Measurements from ENCODE around the gene TMEM14C. TPM values are rescaled to one million over a fixed set of nuclear protein-coding genes. Genes with fewer than 3 reads are reported as not detected.

The TMEM14C gene
- total RNA-seq, 1 experiment from 2014 or later: 84.7 TPM

GRCh38 chr6:10759884-10760329 lies 37.0 kb downstream of the TMEM14C start:
- Histone ChIP-seq H3K4me3 (replicated peaks in 1 of 2; ENCODE audit: low read depth in 1 of 2, low read length in 2 of 2) (peak overlapping the region in 1 of 2 experiments; percentile 36; a peak in 2 of 4 replicates), H3K4me2 (ENCODE audit: low read length) (peak overlapping the region; percentile 60), H3K27ac (ENCODE audit: low read depth, low read length) (peak overlapping the region; percentile 49), H3K9me3 (ENCODE audit: control insufficient read depth in 1 of 2, insufficient read depth in 1 of 2, low read depth in 1 of 2, low read length in 2 of 2) (no peaks in the 10 kb centered on the region), H3K36me3 (ENCODE audit: control insufficient read depth in 1 of 2, insufficient read depth in 2 of 2, low read length in 2 of 2) (peaks cover 7 to 13% of the 10 kb centered on the region in 2 experiments; a peak in 2 of 4 replicates), H2AFZ (ENCODE audit: low read depth, low read length, poor library complexity, severe bottlenecking) (no peak overlapping the region), H3K4me1 (ENCODE audit: control insufficient read depth in 1 of 2, insufficient read depth in 2 of 2, low read length in 2 of 2) (peaks cover 25 to 46% of the 10 kb centered on the region in 2 experiments), H4K20me1 (ENCODE audit: insufficient read depth) (peaks cover 9% of the 10 kb centered on the region; the same call in 1 of the 2 replicates), H3K9me2 (ENCODE audit: insufficient read depth) (no peaks in the 10 kb centered on the region), H3K79me2 (ENCODE audit: insufficient read depth, low read length) (peaks cover 28% of the 10 kb centered on the region), H3K27me3 (ENCODE audit: insufficient read depth, low read length) (no peaks in the 10 kb centered on the region), H3K9ac (ENCODE audit: low read length) (peak overlapping the region; percentile 37)
- BruUV-seq (replicated peaks): no TSS peak
- ATAC-seq (peak; percentile 85), DNase-seq (ENCODE audit: low read depth, low spot score) (peak; percentile 78)
- TF ChIP-seq CEBPB (IDR thresholded peaks at IDR 0.05; ENCODE audit: low read depth): peak; percentile 63
- no peak for TF ChIP-seq RAD21 (IDR thresholded peaks at IDR 0.05; ENCODE audit: low read depth)
- no peak for TF ChIP-seq POLR2A (IDR thresholded peaks at IDR 0.05; ENCODE audit: borderline replicate concordance, extremely low read depth, insufficient read depth, insufficient read length)
- TF ChIP-seq ZNF274 (IDR thresholded peaks at IDR 0.05; ENCODE audit: low read depth, low read length): no peak
- peak; percentile 89 for TF ChIP-seq JUND (IDR thresholded peaks at IDR 0.05)
- peak; percentile 74 for TF ChIP-seq SIN3A (IDR thresholded peaks at IDR 0.05; ENCODE audit: low read depth)
- TF ChIP-seq EZH2phosphoT487 (IDR thresholded peaks at IDR 0.05; ENCODE audit: borderline replicate concordance): no peak
- TF ChIP-seq CBX3 (IDR thresholded peaks at IDR 0.05; ENCODE audit: low read depth): no peak
- peak; percentile 89 for TF ChIP-seq FOSL1 (IDR thresholded peaks at IDR 0.05; ENCODE audit: low read depth)
- peak; percentile 69 for TF ChIP-seq SP1 (IDR thresholded peaks at IDR 0.05; ENCODE audit: low read depth)
- TF ChIP-seq, protein P1, sequence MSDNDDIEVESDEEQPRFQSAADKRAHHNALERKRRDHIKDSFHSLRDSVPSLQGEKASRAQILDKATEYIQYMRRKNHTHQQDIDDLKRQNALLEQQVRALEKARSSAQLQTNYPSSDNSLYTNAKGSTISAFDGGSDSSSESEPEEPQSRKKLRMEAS (IDR thresholded peaks at IDR 0.05): peak; percentile 40; the same call in 1 of the 2 replicates
- peak; percentile 64 for TF ChIP-seq POLR2AphosphoS5 (IDR thresholded peaks at IDR 0.05; ENCODE audit: low read depth, low read length)
- peak; percentile 67; the same call in 1 of the 2 replicates for TF ChIP-seq SRF (IDR thresholded peaks at IDR 0.05; ENCODE audit: low read depth)
- peak; percentile 51; the same call in 1 of the 2 replicates for TF ChIP-seq ATF3 (IDR thresholded peaks at IDR 0.05)
- POLR2A ChIA-PET: interaction anchor here (1.2 kb wide), 1 partner anchor 13 kb away, joined by 3 read pairs; no protein-coding TSS in a partner anchor
- CTCF ChIA-PET: interaction anchor here (0.8 to 1.1 kb wide), 3 partner anchors 13 to 254 kb away, joined by 3 to 4 read pairs (median 3); partner anchors contain the start of gene TMEM14B
- RAD21 ChIA-PET (ENCODE audit: low non-redundant PET in 1 of 2, low total read pairs in 2 of 2, uncharacterized antibody in 2 of 2, unreplicated experiment in 2 of 2): interaction anchor here in 1 of 2 experiments (0.9 kb wide), 1 partner anchor 37 kb away, joined by 3 read pairs; the partner anchor contains the start of gene TMEM14C
- intact Hi-C loops (cut with micrococcal nuclease): no loop called here
